DMS153 treated with DMSO at 0.1 percent for 48 hours (cell line): Measurements from ENCODE around the gene C6orf120.
"Not testable (repeated sequence)": the region's sequence is repeated elsewhere in the genome, so short reads cannot be mapped to it uniquely, and the experiment has no call there.

Experiments used
- DNase-seq: peaks from one replicate; lab custom pipeline; 2025; ENCODE audit not compliant: unreplicated experiment; lab: John Stamatoyannopoulos, UW

The C6orf120 gene

DNA sequence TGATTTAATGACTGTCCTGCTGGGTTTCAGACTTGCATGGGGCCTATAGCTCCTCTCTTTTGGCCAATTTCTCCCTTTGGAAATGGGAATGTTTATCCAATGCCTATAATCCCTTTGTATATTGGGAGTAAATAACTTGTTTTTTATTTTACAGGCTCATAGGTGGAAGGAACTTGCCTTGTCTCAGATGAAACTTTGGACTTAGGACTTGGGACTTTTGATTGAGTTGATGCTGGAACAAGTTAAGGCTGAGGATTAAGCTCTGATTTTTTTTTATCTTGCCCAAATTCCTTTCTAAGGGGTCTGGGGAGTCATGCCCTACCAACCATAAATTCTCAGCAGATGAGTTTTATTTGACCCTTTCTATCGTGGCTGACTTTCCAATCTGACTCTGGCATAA, 23.6 kb upstream of the C6orf120 start:
- no peak for DNase-seq

DNA sequence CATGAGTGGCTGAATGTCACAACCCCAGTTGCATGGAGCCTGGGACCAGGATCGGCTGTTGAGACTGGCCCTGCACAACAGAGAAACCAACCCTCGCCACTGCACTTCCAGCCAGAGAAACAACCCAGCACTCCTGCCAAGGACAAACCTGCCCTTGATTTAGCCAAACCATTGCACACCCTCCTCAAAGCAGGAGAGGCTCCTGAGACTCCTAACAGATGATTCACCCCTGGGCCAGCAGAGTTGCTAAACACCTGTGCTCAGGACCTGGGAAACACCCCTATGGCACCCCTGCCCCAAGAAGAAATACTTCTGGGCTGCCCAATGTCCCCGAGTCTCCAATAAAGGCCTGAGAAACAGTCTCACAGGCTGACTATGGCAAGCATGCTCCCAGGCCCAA, 17.9 kb upstream of the C6orf120 start:
- DNase-seq = no peak

DNA sequence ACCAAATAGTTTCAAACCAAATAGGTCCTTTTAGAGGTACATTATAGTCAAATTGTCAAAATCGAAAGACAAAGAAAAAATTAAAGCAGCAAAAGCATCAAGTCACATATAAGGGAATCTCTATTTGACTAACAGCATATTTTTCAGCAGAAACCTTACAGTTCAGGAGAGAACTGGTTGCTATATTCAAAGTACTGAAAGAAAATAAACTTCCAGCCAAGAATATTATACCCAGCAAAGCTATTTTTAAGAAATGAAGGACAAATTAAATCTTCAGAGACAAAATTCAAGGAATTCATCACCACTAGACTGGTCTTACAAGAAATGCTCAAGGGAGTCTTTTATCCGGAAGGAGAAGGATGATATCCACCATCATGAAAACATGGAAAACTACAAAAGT, 16.1 kb upstream of the C6orf120 start:
- DNase-seq = no peak

DNA sequence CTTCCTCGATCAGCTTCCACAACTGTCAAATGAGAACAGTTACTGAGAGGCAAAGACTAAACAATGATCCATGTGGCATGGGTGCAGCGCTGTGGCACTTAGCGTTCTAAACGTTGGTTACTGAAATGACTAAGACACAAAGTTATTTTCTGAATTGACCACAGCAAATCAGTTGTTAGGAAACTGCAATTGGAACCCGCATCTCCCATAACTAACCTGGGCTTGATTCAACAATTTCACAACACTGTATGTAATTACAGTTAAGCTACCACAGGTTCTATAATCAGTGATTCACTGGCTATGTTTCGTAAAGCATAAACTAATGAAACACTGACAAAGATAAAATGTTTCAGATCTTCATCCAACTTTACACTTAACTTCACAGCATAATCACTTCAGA, 12.6 kb upstream of the C6orf120 start:
- no peak for DNase-seq

GRCh38 chr6:169691260-169691659, 10.7 kb upstream of the C6orf120 start:
- DNase-seq = no peak

- no peak for DNase-seq
Observed at GRCh38 chr6:169692516-169692915, 9.4 kb upstream of the C6orf120 start.

GRCh38 chr6:169695131-169695530, 6.8 kb upstream of the C6orf120 start:
- no peak for DNase-seq

DNA sequence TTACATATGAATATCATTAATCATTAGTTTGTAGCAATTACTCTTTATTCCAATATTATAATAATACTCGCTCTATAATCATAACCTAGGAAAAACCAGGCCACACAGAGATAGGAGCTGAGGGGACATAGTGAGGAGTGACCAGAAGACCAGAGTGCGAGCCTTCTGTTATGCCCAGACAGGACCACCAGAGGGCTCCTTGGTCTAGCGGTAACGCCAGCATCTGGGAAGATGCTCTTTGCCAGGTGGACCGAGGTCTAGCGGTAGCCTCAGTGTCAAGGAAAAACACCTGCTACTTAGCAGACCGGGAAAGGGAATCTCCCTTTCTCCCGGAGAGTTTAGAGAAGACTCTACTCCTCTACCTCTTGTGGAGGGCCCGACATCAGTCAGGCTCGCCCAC, 4.8 kb upstream of the C6orf120 start:
- not testable (repeated sequence) for DNase-seq

DNA sequence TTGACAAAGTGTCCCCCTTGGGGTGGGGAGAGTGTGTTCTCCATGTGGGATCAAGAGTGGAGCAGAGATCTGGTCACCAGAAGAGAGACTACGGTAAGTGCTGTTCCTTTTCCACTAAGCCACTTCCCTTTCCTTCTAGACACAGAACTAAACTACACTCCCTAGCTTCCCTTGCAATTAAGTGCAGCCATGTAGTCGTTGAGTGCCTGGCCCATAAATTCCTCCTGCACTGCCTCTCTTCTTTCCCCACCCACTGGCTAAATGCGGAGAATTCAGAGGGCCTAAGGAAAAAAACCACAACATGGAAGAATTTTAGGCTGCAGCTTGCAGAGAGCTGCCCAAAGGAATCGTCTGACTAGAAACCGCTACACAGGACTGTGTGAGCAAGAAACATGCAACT, 1.6 kb upstream of the C6orf120 start:
- no peak for DNase-seq

DNA sequence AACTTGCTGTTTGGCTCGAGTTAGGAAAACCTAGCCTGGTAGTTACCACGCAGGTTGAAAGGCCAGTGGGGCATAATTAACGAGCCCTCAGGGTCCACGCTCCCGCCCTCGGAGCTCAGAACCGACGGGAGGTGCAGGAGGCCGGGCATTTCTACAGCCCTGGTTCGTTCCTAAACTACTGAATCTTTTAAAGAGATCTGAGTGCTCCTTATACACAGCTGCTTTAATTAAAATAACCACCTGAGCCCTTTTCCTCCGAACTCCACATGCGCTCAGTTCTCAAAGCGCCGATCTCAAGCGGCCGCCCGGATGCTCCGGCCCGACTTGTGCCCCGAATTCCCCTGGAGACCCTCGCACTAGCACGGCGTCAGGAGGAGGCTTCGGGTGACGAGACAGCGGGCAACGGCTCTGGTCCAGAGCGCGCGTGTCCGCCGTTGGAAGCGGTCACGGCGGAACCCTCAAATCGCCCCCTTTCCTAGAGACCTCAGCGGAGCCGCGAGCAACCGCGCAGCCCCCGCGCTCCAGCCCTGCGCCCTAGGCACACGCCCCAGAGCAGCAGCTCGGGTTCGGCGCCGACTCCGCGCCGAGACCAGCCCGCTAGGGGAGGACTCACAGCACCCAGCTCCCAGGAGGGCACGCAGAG, 494 bp upstream of the C6orf120 start:
- DNase-seq = no peak

DNA sequence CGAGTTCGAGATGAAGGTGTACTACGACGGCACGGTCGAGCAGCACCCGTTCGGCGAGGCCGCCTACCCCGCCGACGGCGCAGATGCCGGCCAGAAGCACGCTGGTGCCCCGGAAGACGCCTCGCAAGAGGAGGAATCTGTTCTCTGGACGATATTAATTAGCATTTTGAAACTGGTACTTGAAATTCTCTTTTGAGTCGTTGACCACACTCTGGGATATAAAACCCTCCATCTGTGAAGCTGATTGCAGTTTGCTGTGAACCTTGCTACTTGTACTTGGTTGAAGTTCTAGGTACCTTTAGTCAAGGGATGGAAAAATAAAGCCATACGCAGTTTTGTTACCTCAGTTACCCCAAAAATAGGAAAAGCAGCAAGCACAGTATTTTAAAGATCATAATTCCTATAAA, 917 bp downstream of the C6orf120 start:
- DNase-seq = no peak

DNA sequence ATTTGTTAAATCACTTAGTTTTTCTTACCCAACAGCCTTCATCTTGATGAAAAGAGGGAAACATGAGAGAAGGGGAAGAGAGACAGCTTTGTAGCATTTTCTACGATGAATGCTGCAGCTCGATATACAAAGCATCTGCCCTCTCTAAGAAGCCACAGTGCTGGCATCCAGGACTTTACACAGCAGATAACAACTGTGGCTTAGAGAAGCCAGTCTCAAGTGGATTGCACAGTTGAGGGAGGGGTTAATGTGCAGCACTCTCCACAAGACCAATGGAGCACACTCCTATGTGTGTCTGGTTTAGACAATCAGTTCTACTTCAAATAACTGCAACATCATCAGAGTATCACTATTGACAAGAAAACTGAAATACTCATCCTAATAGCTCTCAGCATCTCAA, 5.8 kb downstream of the C6orf120 start:
- DNase-seq = no peak

DNA sequence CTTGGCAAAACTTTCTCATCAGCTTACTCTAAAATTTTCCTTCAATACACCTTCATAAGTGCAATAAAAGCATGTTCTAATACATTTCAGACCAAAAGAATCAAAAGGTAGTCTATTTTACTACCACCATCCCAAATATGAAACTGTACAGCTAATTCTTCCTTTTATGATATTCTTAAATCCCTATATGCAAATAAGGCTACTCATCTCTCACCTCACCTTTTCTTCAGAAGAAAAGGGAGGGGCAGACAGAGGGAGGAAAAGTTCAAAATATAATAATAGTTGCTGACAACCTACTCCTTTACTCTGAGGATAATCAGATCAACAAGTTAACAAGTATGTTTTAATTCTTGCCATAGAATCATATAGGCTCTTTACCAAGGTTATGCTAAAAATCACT, 7.4 kb downstream of the C6orf120 start:
- DNase-seq = no peak

GRCh38 chr6:169710009-169710408, 8.1 kb downstream of the C6orf120 start:
- no peak for DNase-seq

DNA sequence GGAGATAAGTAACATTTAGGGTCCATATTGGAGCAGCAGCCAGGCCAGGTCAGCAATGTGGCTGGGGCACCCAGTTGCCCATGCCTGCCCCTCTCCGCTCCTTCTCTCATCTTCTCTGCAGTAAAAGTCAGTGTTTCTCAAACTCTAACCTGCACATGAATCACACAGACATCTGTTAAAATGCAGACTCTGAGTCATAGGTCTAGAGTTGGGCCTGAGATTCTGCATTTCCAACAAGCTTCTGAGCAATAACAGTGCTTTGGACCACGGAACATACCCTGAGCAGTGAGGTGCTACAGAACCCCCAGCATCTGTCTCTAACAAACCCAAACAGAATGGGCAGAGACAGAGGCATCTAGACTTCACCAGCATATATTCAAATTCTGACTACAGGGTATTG, 12.3 kb downstream of the C6orf120 start:
- no peak for DNase-seq

DNA sequence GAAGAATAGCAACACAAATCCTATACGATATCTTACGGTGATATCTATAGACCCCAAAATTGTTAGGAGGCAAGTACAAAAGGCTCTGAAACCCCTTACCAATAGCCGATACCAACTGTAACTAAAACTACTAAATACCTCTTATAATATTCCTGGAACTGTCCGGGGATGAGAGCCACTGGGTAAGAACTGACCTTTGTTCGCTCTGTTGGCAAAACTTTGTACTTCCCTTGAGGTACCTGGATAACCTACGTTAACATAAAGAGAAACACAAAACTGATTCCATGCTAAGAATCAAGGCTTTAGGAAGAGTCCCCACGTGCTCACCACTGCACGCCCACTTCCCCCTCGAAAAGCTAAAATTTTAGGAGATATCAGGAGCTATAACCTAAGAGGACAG, 12.7 kb downstream of the C6orf120 start:
- DNase-seq = no peak

DNA sequence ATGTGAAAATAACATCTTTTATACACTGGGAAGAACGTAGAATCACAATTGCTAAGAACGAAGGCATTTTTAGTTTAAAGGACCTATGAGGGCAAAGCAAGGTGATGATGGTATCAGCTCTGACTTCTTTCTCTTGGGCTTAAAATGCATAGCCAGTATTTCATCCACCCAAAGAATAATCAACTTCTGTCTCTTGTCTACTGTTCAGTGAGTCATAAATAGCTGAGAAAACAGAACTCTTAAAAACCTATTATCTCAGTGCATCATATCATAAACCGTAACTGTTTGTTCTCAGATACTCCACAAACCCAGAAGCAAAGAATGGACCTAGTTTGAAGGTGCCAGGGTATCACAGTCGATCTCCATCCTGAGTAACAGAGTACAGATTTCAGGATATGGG, 17.2 kb downstream of the C6orf120 start:
- DNase-seq = no peak

- DNase-seq = no peak
Observed at GRCh38 chr6:169720207-169720855, 18.4 kb downstream of the C6orf120 start.

GRCh38 chr6:169722362-169723199, 20.7 kb downstream of the C6orf120 start:
- no peak for DNase-seq

DNA sequence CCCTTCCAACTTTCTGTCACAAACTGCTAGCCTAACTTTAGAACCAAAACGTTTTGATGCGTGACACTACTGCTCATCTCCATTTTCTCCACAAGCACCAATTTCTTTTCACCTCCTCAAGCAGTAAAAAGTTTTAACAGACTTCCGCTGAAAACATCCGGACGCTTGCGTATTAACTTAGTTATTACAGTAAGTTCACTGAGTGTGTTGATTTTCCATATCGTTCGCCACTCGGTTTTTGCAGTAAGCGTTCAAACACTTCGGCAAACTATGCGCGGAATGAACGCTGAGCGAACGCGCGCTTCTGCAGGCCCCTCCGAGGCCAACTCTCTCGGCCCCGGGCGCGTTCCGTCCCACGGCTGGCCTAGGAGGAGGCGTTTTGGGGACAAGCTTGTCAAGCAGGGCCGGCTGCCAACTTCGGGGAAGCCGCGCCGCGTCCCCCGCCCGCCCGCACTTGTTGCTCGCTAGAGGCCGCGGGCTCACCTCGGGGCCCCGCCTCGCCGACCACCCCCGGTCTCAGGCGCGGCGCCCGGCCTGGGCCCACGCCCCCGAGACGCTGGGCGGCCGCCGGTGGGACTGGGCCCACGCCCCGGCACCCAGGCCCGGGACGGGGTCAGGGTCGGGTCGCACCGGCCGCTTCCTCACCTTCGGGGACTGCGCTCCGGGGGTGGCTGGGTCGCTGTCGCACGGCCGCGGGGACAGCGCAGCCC, 21.4 kb downstream of the C6orf120 start:
- DNase-seq = no peak

DNA sequence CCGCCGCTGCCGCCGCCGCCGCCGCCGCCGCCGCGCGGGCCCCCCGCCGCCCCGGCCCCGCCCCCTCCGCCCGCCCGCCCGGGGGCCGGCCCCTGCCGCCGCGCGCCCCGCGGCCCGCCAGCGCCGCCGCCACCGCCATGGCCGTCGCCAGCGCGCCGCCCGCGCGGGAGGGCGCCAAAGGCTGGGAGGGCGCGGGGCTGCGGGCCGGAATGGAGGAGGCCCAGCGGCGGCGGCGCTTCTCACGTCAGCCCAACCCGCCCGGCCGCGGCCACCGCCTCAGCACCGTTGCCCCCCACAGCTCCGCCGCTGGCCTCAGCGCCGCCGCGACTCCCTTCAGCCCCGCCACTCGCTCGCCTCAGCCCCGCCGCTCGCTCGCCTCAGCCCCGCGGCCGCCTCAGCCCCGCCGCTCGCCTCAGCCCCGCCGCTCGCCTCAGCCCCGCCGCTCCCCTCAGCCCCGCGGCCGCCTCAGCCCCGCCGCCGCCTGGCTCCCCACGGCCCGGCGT, 22.1 kb downstream of the C6orf120 start:
- DNase-seq = no peak
